Endodermal cell (in vitro differentiated cells): ENCODE results near the gene FAM107B. TPM values are rescaled to one million over a fixed set of nuclear protein-coding genes. Genes with fewer than 3 reads are reported as not detected.

ENCODE experiments used
- DNase-seq: peaks from one replicate; pipeline ENCODE4 v3.0.0-alpha.2; 2017
- H3K27ac ChIP-seq: 2 replicates; pipeline ENCODE4 v1.5.1; 2013; ENCODE audit warnings: mild to moderate bottlenecking, low read depth, low read length, moderate library complexity
- H3K27me3 ChIP-seq: 2 replicates; pipeline ENCODE4 v1.6.1; 2013; ENCODE audit warnings: mild to moderate bottlenecking, low read length, moderate library complexity; ENCODE audit not compliant: insufficient read depth, control insufficient read depth, poor library complexity, severe bottlenecking
- H3K36me3 ChIP-seq: 2 replicates; pipeline ENCODE4 v1.7.0; 2013; ENCODE audit warnings: mild to moderate bottlenecking, low read length, moderate library complexity; ENCODE audit not compliant: control insufficient read depth, insufficient read depth
- H3K4me1 ChIP-seq: one replicate; pipeline ENCODE4 v1.7.0; 2013; ENCODE audit warnings: low read length; ENCODE audit not compliant: control insufficient read depth, insufficient read depth
- H3K4me3 ChIP-seq: 2 replicates; pipeline ENCODE4 v1.5.1; 2013; ENCODE audit warnings: mild to moderate bottlenecking, low read length, moderate library complexity
- H3K9ac ChIP-seq: 2 replicates; pipeline ENCODE4 v1.6.1; 2013; ENCODE audit warnings: mild to moderate bottlenecking, low read length, moderate library complexity; ENCODE audit not compliant: poor library complexity, severe bottlenecking; ENCODE audit errors: extremely low read depth
- H3K9me3 ChIP-seq: 2 replicates; pipeline ENCODE4 v1.6.1; 2013; ENCODE audit warnings: mild to moderate bottlenecking, low read length, moderate library complexity; ENCODE audit not compliant: control insufficient read depth
- H3K27ac Mint-ChIP-seq: 2 replicates; pipeline ENCODE4 v1.8.0; 2020; ENCODE audit warnings: mixed read lengths
- H3K27me3 Mint-ChIP-seq: 2 replicates; pipeline ENCODE4 v1.8.0; 2021; ENCODE audit warnings: mild to moderate bottlenecking, mixed read lengths; ENCODE audit not compliant: insufficient read depth
- H3K36me3 Mint-ChIP-seq: 2 replicates; pipeline ENCODE4 v1.8.0; 2020; ENCODE audit warnings: low read depth, mixed read lengths
- H3K4me1 Mint-ChIP-seq: 2 replicates; pipeline ENCODE4 v1.8.0; 2020; ENCODE audit warnings: mixed read lengths
- H3K4me3 Mint-ChIP-seq: 2 replicates; pipeline ENCODE4 v1.8.0; 2020; ENCODE audit warnings: mild to moderate bottlenecking, moderate library complexity, mixed read lengths
- H3K9me3 Mint-ChIP-seq: 2 replicates; pipeline ENCODE4 v1.8.0; 2020; ENCODE audit warnings: mild to moderate bottlenecking, mixed read lengths
- CTCF ChIP-seq: fragments of 200-600 bp; sonication (generic); conservative IDR thresholded peaks from 2 replicates; pipeline ENCODE4 v1.5.0; 2021; ENCODE audit warnings: antibody characterized with exemption, mild to moderate bottlenecking
- WGBS, 2 experiments: methylation state at CpG; one replicate each; pipeline versions ENCODE4 v1.1.5 to v1.1.7; 2013; ENCODE audit warnings: missing lambda C conversion rate in 2 of 2, mixed read lengths in 1 of 2; ENCODE audit not compliant: insufficient coverage in 1 of 2, insufficient read length in 1 of 2; 5-methylcytosine and 5-hydroxymethylcytosine counted together
- total RNA-seq, 2 donors: library from RNA; stranded (reverse); fragmentation: NEBNext Ultra II Directional in 1 of 2; extraction: Animal tissue kit (Norgen Biotek cat#: 25700) in 1 of 2; gene quantifications; 2 replicates in 1 of 2; 3 replicates in 1 of 2; pipeline ENCODE4 v1.2.1, GENCODE V29; 2021

Gene FAM107B
- total RNA-seq, 2 donors from 2014 or later = 16.0 to 24.0 TPM

GRCh38 chr10:14507781-14508180, 266.9 kb downstream of the FAM107B start:
- no peak overlapping the region for H3K4me3 Mint-ChIP-seq
- peaks cover 11% of the 10 kb centered on the region for H3K9me3 ChIP-seq
- TF ChIP-seq CTCF = no peak
- H3K4me1 Mint-ChIP-seq = no peaks in the 10 kb centered on the region
- no peaks in the 10 kb centered on the region for H3K27me3 ChIP-seq
- H3K9ac ChIP-seq = no peak overlapping the region
- no peak overlapping the region for H3K27ac Mint-ChIP-seq
- H3K9me3 Mint-ChIP-seq = no peaks in the 10 kb centered on the region
- no peak overlapping the region for H3K27ac ChIP-seq
- WGBS, 2 experiments = 92 to 93% methylated on average over 4 of the region's 4 CpGs
- H3K4me3 ChIP-seq = no peak overlapping the region
- peaks cover 15% of the 10 kb centered on the region for H3K36me3 Mint-ChIP-seq
- H3K36me3 ChIP-seq = peaks cover 14% of the 10 kb centered on the region
- no peaks in the 10 kb centered on the region for H3K4me1 ChIP-seq
- DNase-seq = no peak
- no peaks in the 10 kb centered on the region for H3K27me3 Mint-ChIP-seq

GRCh38 chr10:14507176-14507575, 267.5 kb downstream of the FAM107B start:
- Mint-ChIP-seq H3K4me3 (no peak overlapping the region), H3K4me1 (no peaks in the 10 kb centered on the region), H3K36me3 (peaks cover 15% of the 10 kb centered on the region), H3K27me3 (no peaks in the 10 kb centered on the region), H3K9me3 (no peaks in the 10 kb centered on the region), H3K27ac (no peak overlapping the region)
- 80 to 86% methylated on average over 6 of the region's 6 CpGs for WGBS, 2 experiments
- H3K36me3 ChIP-seq = peaks cover 14% of the 10 kb centered on the region
- no peak for TF ChIP-seq CTCF
- peaks cover 11% of the 10 kb centered on the region for H3K9me3 ChIP-seq
- H3K4me3 ChIP-seq = no peak overlapping the region
- H3K27ac ChIP-seq = no peak overlapping the region
- no peak overlapping the region for H3K9ac ChIP-seq
- no peaks in the 10 kb centered on the region for H3K27me3 ChIP-seq
- DNase-seq = no peak
- no peaks in the 10 kb centered on the region for H3K4me1 ChIP-seq

- no peaks in the 10 kb centered on the region for H3K36me3 ChIP-seq
- WGBS, 2 experiments = 86 to 87% methylated on average over 3 of the region's 3 CpGs
- DNase-seq = no peak
- no peak overlapping the region for H3K4me3 ChIP-seq
- no peak overlapping the region for H3K9ac ChIP-seq
- TF ChIP-seq CTCF = no peak
- no peaks in the 10 kb centered on the region for H3K4me1 Mint-ChIP-seq
- H3K27me3 Mint-ChIP-seq = no peaks in the 10 kb centered on the region
- H3K36me3 Mint-ChIP-seq = no peaks in the 10 kb centered on the region
- no peaks in the 10 kb centered on the region for H3K9me3 Mint-ChIP-seq
- H3K9me3 ChIP-seq = no peaks in the 10 kb centered on the region
- H3K4me1 ChIP-seq = no peaks in the 10 kb centered on the region
- no peak overlapping the region for H3K27ac Mint-ChIP-seq
- H3K4me3 Mint-ChIP-seq = no peak overlapping the region
- no peaks in the 10 kb centered on the region for H3K27me3 ChIP-seq
- H3K27ac ChIP-seq = no peak overlapping the region
Observed at GRCh38 chr10:14502431-14502830, 272.3 kb downstream of the FAM107B start.
